B cell (primary cell): Measurements from ENCODE around the gene LARP4. TPM values are rescaled to one million over a fixed set of nuclear protein-coding genes. Genes with fewer than 3 reads are reported as not detected.

Source experiments
- ATAC-seq: fragments of 200-7000 bp; cut with Tn5 transposase; one replicate; pipeline ENCODE4 v1.10.0; 2021; ENCODE audit warnings: low read depth, mild to moderate bottlenecking, moderate number of reproducible peaks, moderate library complexity
- CTCF ChIA-PET: fragments of 350-600 bp; sonication (Branson Sonifier 250); formaldehyde crosslinking; loops from one replicate; lab custom pipeline; 2021; ENCODE audit warnings: antibody characterized with exemption, inconsistent platforms; lab: Charles Lee
- POLR2A ChIA-PET: fragments of 350-600 bp; sonication (Branson Sonifier 250); formaldehyde crosslinking; loops from one replicate; lab custom pipeline; 2021; ENCODE audit warnings: antibody characterized with exemption; lab: Charles Lee
- DNase-seq: peaks from one replicate; pipeline ENCODE4 v3.0.0; 2013
- H2AFZ ChIP-seq: 2 replicates; pipeline ENCODE4 v1.6.1; 2012; ENCODE audit warnings: mild to moderate bottlenecking, low read depth, low read length; ENCODE audit not compliant: insufficient read depth, poor library complexity, severe bottlenecking
- H3K27ac ChIP-seq, 2 donors: 1 replicate in 1 of 2; 2 replicates in 1 of 2; pipeline ENCODE4 v1.5.1; 2012 to 2013; ENCODE audit warnings: low read length in 2 of 2, mild to moderate bottlenecking in 2 of 2, moderate library complexity in 1 of 2
- H3K27me3 ChIP-seq, 4 experiments: fragments of 200-600 bp in 1 of 4; sonication (generic) in 1 of 4; replicated peaks in 1 of 4; 1 replicate in 2 of 4; 2 replicates in 2 of 4; pipeline versions ENCODE4 v1.6.1 to v1.7.0; 2013 to 2016; ENCODE audit warnings: low read length in 3 of 4, mild to moderate bottlenecking in 2 of 4, mixed read lengths in 1 of 4, moderate library complexity in 1 of 4; ENCODE audit not compliant: insufficient read depth in 4 of 4, control insufficient read depth in 3 of 4; ENCODE audit errors: control extremely low read depth in 1 of 4
- H3K36me3 ChIP-seq, 2 experiments: replicated peaks in 1 of 2; 1 replicate in 1 of 2; 2 replicates in 1 of 2; pipeline versions ENCODE4 v1.6.1 to v1.7.1; 2013; ENCODE audit warnings: low read length in 1 of 2; ENCODE audit not compliant: insufficient read depth in 2 of 2, control insufficient read depth in 1 of 2; ENCODE audit errors: control extremely low read depth in 1 of 2, extremely low read depth in 1 of 2
- H3K4me1 ChIP-seq, 2 donors: fragments of 200-600 bp in 1 of 2; sonication (generic) in 1 of 2; 1 replicate in 1 of 2; 2 replicates in 1 of 2; pipeline versions ENCODE4 v1.5.1 to v1.6.1; 2013 to 2017; ENCODE audit warnings: low read length in 2 of 2; ENCODE audit not compliant: control insufficient read depth in 2 of 2, insufficient read depth in 2 of 2
- H3K4me2 ChIP-seq: replicated peaks from 2 replicates; pipeline ENCODE3; 2012; ENCODE audit warnings: mild to moderate bottlenecking, low read depth, low read length; ENCODE audit not compliant: poor library complexity, severe bottlenecking
- H3K4me3 ChIP-seq, 5 experiments: fragments of 200-600 bp in 1 of 5; sonication (generic) in 1 of 5; 1 replicate in 3 of 5; 2 replicates in 2 of 5; pipeline versions ENCODE4 v1.5.1 to v1.7.0; 2011 to 2016; ENCODE audit warnings: low read length in 4 of 5, mild to moderate bottlenecking in 4 of 5, low read depth in 2 of 5, control low read depth in 1 of 5, moderate library complexity in 1 of 5; ENCODE audit not compliant: insufficient read depth in 1 of 5; ENCODE audit errors: control extremely low read depth in 1 of 5, extremely low read depth in 1 of 5
- H3K79me2 ChIP-seq: fragments of 200-600 bp; sonication (generic); one replicate; pipeline ENCODE4 v1.6.0; 2016; ENCODE audit warnings: low read length; ENCODE audit not compliant: control insufficient read depth, insufficient read depth
- H3K9ac ChIP-seq: fragments of 200-600 bp; sonication (generic); 2 replicates; pipeline ENCODE4 v1.6.1; 2017; ENCODE audit warnings: mild to moderate bottlenecking, low read length, moderate library complexity
- H3K9me3 ChIP-seq, 3 donors: one replicate each; pipeline versions ENCODE4 v1.6.1 to v1.7.1; 2013; ENCODE audit warnings: low read length in 2 of 3; ENCODE audit not compliant: control insufficient read depth in 2 of 3, insufficient read depth in 1 of 3; ENCODE audit errors: control extremely low read depth in 1 of 3
- H4K20me1 ChIP-seq: 2 replicates; pipeline ENCODE4 v1.6.0; 2012; ENCODE audit warnings: mild to moderate bottlenecking, low read length; ENCODE audit not compliant: insufficient read depth, control insufficient read depth, poor library complexity, severe bottlenecking
- H3K27ac Mint-ChIP-seq: one replicate; pipeline ENCODE4 v1.8.0; 2021; ENCODE audit warnings: mixed read lengths
- H3K27me3 Mint-ChIP-seq: one replicate; pipeline ENCODE4 v1.8.0; 2021; ENCODE audit warnings: mixed read lengths
- H3K4me1 Mint-ChIP-seq: one replicate; pipeline ENCODE4 v1.8.0; 2021; ENCODE audit warnings: mixed read lengths
- H3K4me3 Mint-ChIP-seq: one replicate; pipeline ENCODE4 v1.8.0; 2021; ENCODE audit warnings: mixed read lengths
- H3K9me3 Mint-ChIP-seq: one replicate; pipeline ENCODE4 v1.8.0; 2022; ENCODE audit warnings: mixed read lengths; ENCODE audit not compliant: insufficient read depth
- CTCF ChIP-seq: fragments of 200-600 bp; IDR thresholded peaks from one replicate; pipeline ENCODE4 v1.8.0; 2022; ENCODE audit warnings: antibody characterized with exemption, mild to moderate bottlenecking
- EZH2 ChIP-seq: IDR thresholded peaks from 2 replicates; pipeline ENCODE4 v1.6.1; 2012; ENCODE audit warnings: borderline replicate concordance, low read depth, mild to moderate bottlenecking, moderate library complexity, low read length; ENCODE audit not compliant: insufficient read depth, poor library complexity, severe bottlenecking
- WGBS: methylation state at CpG from one replicate; pipeline ENCODE4 v1.1.5; 2013; ENCODE audit warnings: missing lambda C conversion rate; ENCODE audit not compliant: insufficient coverage; 5-methylcytosine and 5-hydroxymethylcytosine counted together
- intact Hi-C: fragments of 100-400 bp; cut with micrococcal nuclease; formaldehyde crosslinking; loops from one replicate; pipeline ENCODE4 v1.10.0; 2022
- polyA plus RNA-seq: library from polyadenylated mRNA; depleted of rRNA; stranded (reverse); fragments of >200 nt; gene quantifications from 2 replicates; pipeline ENCODE4 v1.2.3, GENCODE V29; 2012
- total RNA-seq, 2 donors: library from RNA; stranded (reverse); fragments of 120-200 nt in 1 of 2; gene quantifications; 1 replicate in 1 of 2; 2 replicates in 1 of 2; pipeline versions ENCODE4 v1.2.3 to v1.2.4, GENCODE V29; 2013 to 2022

Gene LARP4
- total and polyA plus RNA-seq, 2 donors (not counting 1 experiment from before 2014, with no cell fraction given) = 5.5 to 48.4 TPM

DNA sequence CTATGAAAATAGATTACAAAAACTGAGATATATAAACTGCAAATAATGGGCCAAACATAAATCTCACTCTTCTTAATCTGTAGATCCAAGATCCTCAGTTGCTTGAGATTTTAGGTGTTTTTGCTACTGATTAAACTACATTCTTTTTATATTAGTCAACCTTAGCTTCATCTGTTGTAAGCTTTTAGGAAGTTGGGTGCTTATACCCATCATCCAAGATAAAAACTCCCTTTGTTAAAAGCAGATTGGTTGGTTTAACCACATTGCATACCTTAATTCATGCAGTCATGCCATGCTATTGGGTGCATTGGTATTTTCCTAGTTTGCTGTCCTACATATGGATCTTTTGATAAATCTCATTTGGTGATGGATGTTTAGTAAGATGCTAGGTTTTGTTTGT is 57.9 kb downstream of the LARP4 start:
- ATAC-seq = no peak
- Histone ChIP-seq H2AFZ (no peak overlapping the region), H4K20me1 (no peaks in the 10 kb centered on the region), H3K36me3 (peaks cover 9 to 15% of the 10 kb centered on the region in 2 experiments), H3K4me1 (no peaks in the 10 kb centered on the region), H3K4me3 (no peak overlapping the region), H3K79me2 (no peaks in the 10 kb centered on the region), H3K27ac (no peak overlapping the region), H3K27me3 (no peaks in the 10 kb centered on the region), H3K9me3 (no peaks in the 10 kb centered on the region), H3K9ac (no peak overlapping the region), H3K4me2 (no peak overlapping the region)
- H3K27ac Mint-ChIP-seq = no peak overlapping the region
- DNase-seq = no peak
- no peaks in the 10 kb centered on the region for H3K9me3 Mint-ChIP-seq
- intact Hi-C loops = no loop called here
- no peaks in the 10 kb centered on the region for H3K4me1 Mint-ChIP-seq
- no peak for TF ChIP-seq CTCF
- no peak overlapping the region for H3K4me3 Mint-ChIP-seq
- POLR2A ChIA-PET = no interaction called here
- CTCF ChIA-PET = no interaction called here
- H3K27me3 Mint-ChIP-seq = no peaks in the 10 kb centered on the region

DNA sequence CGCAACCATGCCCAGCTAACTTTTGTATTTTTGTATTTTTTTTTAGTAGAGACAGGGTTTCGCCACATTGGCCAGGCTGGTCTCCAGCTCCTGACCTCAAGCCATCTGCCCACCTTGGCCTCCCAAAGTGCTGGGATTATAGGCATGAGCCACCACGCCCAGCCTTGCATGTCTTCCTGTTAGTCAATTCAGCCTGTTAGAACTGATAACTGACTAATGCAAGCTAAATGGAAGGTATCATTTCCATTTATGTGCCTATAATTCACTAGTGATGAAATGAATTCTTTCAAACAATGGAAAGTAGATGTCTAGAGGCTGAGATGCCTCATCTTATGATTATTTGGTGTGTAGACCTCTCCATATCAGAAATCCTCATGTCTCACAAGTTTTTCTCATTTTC is 66.8 kb downstream of the LARP4 start:
- Mint-ChIP-seq H3K27ac (no peak overlapping the region), H3K4me1 (no peaks in the 10 kb centered on the region), H3K27me3 (no peaks in the 10 kb centered on the region), H3K4me3 (no peak overlapping the region), H3K9me3 (no peaks in the 10 kb centered on the region)
- Histone ChIP-seq H3K27me3 (no peaks in the 10 kb centered on the region), H3K4me3 (no peak overlapping the region), H3K4me1 (no peaks in the 10 kb centered on the region), H3K27ac (no peak overlapping the region), H3K79me2 (no peaks in the 10 kb centered on the region), H3K9ac (no peak overlapping the region), H3K4me2 (no peak overlapping the region), H3K36me3 (peaks cover 7 to 36% of the 10 kb centered on the region in 2 experiments), H2AFZ (no peak overlapping the region), H4K20me1 (no peaks in the 10 kb centered on the region), H3K9me3 (peaks cover 0 to 6% (median 0%) of the 10 kb centered on the region in 3 donors)
- DNase-seq (no peak), ATAC-seq (no peak)
- no peak for TF ChIP-seq CTCF
- TF ChIP-seq EZH2 = no peak
- intact Hi-C loops = no loop called here
- ChIA-PET CTCF (interaction anchor here (0.7 kb wide), 1 partner anchor 38 kb away, joined by 3 read pairs; no protein-coding TSS in a partner anchor), POLR2A (interaction anchor here (1.2 kb wide), 1 partner anchor 187 kb away, joined by 4 read pairs; no protein-coding TSS in a partner anchor)
- 86% methylated on average over 1 of the region's 3 CpGs for WGBS
